ENCODE measurements around the gene TOGARAM2.

- no peak for TF ChIP-seq TAF7 (optimal IDR thresholded peaks at IDR 0.05; ENCODE audit: borderline replicate concordance, low read depth, low read length)
- no peak for TF ChIP-seq POLR2AphosphoS5 (IDR thresholded peaks at IDR 0.05; ENCODE audit: low read depth, low read length)
- no peak for TF ChIP-seq ZNF274 (IDR thresholded peaks at IDR 0.05; ENCODE audit: borderline replicate concordance, extremely low read depth, low read length)
- TF ChIP-seq MAX (IDR thresholded peaks at IDR 0.05): no peak
- no peak for TF ChIP-seq TEAD4 (IDR thresholded peaks at IDR 0.05; ENCODE audit: low read depth, low read length)
- TF ChIP-seq POLR2A (IDR thresholded peaks at IDR 0.05; ENCODE audit: control extremely low read depth in 1 of 2, low read depth in 2 of 2, low read length in 2 of 2): no peak
- TF ChIP-seq GABPA (IDR thresholded peaks at IDR 0.05; ENCODE audit: borderline replicate concordance, insufficient read depth, low read length): no peak
- TF ChIP-seq, protein P1, sequence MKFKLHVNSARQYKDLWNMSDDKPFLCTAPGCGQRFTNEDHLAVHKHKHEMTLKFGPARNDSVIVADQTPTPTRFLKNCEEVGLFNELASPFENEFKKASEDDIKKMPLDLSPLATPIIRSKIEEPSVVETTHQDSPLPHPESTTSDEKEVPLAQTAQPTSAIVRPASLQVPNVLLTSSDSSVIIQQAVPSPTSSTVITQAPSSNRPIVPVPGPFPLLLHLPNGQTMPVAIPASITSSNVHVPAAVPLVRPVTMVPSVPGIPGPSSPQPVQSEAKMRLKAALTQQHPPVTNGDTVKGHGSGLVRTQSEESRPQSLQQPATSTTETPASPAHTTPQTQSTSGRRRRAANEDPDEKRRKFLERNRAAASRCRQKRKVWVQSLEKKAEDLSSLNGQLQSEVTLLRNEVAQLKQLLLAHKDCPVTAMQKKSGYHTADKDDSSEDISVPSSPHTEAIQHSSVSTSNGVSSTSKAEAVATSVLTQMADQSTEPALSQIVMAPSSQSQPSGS (IDR thresholded peaks at IDR 0.05; ENCODE audit: low read length): no peak
- no peak for TF ChIP-seq CTCF (IDR thresholded peaks at IDR 0.05; ENCODE audit: control extremely low read depth in 1 of 3, insufficient read depth in 1 of 3, low read depth in 1 of 3, low read length in 3 of 3)
- no peak for TF ChIP-seq SRF (IDR thresholded peaks at IDR 0.05; ENCODE audit: low read depth, low read length)
- TF ChIP-seq CEBPB (IDR thresholded peaks at IDR 0.05; ENCODE audit: low read depth, low read length): no peak
- TF ChIP-seq TAF1 (IDR thresholded peaks at IDR 0.05; ENCODE audit: low read depth, low read length): no peak
- no peak for TF ChIP-seq RAD21 (IDR thresholded peaks at IDR 0.05 in 1 of 2, conservative IDR thresholded peaks at IDR 0.05 in 1 of 2; ENCODE audit: low read depth in 2 of 2, low read length in 2 of 2)
- no peak for TF ChIP-seq EP300 (IDR thresholded peaks at IDR 0.05; ENCODE audit: borderline replicate concordance in 1 of 2, low read depth in 2 of 2, low read length in 2 of 2)
Measured at GRCh38 chr2:29072971-29073725, 92.0 kb downstream of the TOGARAM2 start.

Data from H1 (cell line).